Cardiac fibroblast (primary cell): Measurements from ENCODE around the gene KCNK2.

Experiments used
- DNase-seq, 2 donors: peaks; one replicate each; pipeline versions ENCODE4 v3.0.0 to v3.0.0-alpha.2; 2010; ENCODE audit warnings: low read depth in 2 of 2
- H3K4me3 ChIP-seq, 2 donors: replicated peaks in 1 of 2; 1 replicate in 1 of 2; 2 replicates in 1 of 2; pipeline ENCODE4 v1.5.1; 2011; ENCODE audit warnings: low read depth in 2 of 2, low read length in 2 of 2, mild to moderate bottlenecking in 2 of 2, moderate library complexity in 1 of 2
- TF ChIP-seq, protein P1 (sequence below): IDR thresholded peaks from one replicate; pipeline ENCODE4 v1.5.1; 2011; ENCODE audit warnings: low read depth, mild to moderate bottlenecking, low read length, inconsistent platforms

The KCNK2 gene

DNA sequence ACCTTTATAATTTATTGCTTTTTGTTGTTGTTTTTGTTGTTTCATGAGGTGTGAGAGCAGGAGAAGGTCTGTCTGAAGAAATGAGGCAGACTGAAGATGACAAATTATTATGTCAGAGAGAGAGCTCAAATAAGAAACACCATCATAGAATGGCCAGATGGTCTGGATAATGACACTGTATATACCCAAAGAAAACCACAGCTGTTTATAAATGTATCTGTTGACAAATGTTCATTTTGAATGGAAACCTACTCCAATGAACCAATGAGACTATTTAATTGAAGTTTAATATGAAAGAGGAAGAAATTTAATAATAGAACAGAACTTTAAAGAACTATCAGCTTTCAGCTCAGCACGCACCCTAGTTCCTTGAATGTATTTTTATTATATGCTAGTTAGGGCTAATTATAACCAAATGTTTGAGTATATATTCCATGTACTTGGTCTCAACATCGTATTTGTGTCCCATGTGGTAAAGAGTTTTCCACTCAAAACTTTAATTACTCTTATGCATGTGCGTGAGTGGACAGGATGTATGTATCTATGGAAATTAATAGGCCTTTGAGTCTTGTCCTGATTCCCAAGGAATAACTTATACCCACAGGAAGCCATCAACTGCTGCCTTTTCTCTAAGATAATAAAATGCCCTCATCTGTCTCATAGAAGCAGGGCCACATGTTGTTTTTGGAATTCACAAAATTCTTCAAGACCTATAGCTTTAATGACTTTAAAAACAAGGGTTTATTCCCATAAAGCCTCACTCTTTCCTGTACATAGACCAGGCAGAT, 202.7 kb downstream of the KCNK2 start:
- no peak overlapping the region for H3K4me3 ChIP-seq
- DNase-seq: no peak
- TF ChIP-seq, protein P1, sequence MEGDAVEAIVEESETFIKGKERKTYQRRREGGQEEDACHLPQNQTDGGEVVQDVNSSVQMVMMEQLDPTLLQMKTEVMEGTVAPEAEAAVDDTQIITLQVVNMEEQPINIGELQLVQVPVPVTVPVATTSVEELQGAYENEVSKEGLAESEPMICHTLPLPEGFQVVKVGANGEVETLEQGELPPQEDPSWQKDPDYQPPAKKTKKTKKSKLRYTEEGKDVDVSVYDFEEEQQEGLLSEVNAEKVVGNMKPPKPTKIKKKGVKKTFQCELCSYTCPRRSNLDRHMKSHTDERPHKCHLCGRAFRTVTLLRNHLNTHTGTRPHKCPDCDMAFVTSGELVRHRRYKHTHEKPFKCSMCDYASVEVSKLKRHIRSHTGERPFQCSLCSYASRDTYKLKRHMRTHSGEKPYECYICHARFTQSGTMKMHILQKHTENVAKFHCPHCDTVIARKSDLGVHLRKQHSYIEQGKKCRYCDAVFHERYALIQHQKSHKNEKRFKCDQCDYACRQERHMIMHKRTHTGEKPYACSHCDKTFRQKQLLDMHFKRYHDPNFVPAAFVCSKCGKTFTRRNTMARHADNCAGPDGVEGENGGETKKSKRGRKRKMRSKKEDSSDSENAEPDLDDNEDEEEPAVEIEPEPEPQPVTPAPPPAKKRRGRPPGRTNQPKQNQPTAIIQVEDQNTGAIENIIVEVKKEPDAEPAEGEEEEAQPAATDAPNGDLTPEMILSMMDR: no peak
